Fibroblast of mammary gland (primary cell): Measurements from ENCODE around the gene PPP6R2.

Source experiments
- DNase-seq: peaks from one replicate; pipeline ENCODE4 v3.0.0-alpha.2; 2010; ENCODE audit warnings: low read depth
- H3K4me3 ChIP-seq: 2 replicates; pipeline ENCODE4 v1.5.1; 2011; ENCODE audit warnings: low read depth, mild to moderate bottlenecking, low read length, moderate library complexity; ENCODE audit not compliant: control insufficient read depth
- CTCF ChIP-seq: conservative IDR thresholded peaks from 2 replicates; pipeline ENCODE4 v1.5.1; 2011; ENCODE audit warnings: low read depth, low read length, inconsistent platforms; ENCODE audit not compliant: control insufficient read depth, insufficient read depth

The PPP6R2 gene

GRCh38 chr22:50452649-50453048 is 109.5 kb downstream of the PPP6R2 start:
- no peak overlapping the region for H3K4me3 ChIP-seq
- no peak for TF ChIP-seq CTCF
- DNase-seq, result no peak

GRCh38 chr22:50454556-50455075 is 111.5 kb downstream of the PPP6R2 start:
- no peak for TF ChIP-seq CTCF
- DNase-seq, result no peak

GRCh38 chr22:50455201-50455600 is 112.1 kb downstream of the PPP6R2 start:
- no peak for DNase-seq
- no peak overlapping the region for H3K4me3 ChIP-seq
- no peak for TF ChIP-seq CTCF

More at GRCh38 chr22:50454556-50455075, 111.5 kb downstream of the PPP6R2 start:
- no peak overlapping the region for H3K4me3 ChIP-seq

GRCh38 chr22:50456026-50456425 is 112.9 kb downstream of the PPP6R2 start:
- no peak overlapping the region for H3K4me3 ChIP-seq
- DNase-seq, result no peak
- TF ChIP-seq CTCF, result no peak

- no peak for TF ChIP-seq CTCF
- no peak for DNase-seq
Observed at GRCh38 chr22:50456466-50457234, 113.5 kb downstream of the PPP6R2 start.

GRCh38 chr22:50459016-50459415 is 115.9 kb downstream of the PPP6R2 start:
- no peak for TF ChIP-seq CTCF
- no peak overlapping the region for H3K4me3 ChIP-seq
- no peak for DNase-seq

More at GRCh38 chr22:50456466-50457234, 113.5 kb downstream of the PPP6R2 start:
- H3K4me3 ChIP-seq, result no peak overlapping the region
